Measurements from ENCODE around the gene SPATA18.
A peak's percentile ranks its signal among the peaks of the same experiment; 100 is the strongest.
"Not testable (repeated sequence)": the region's sequence is repeated elsewhere in the genome, so short reads cannot be mapped to it uniquely, and the experiment has no call there.

Gene SPATA18

GRCh38 chr4:52107745-52108144 lies 56.6 kb downstream of the SPATA18 start:
- DNase-seq = peak in 1 of 2 experiments; percentile 2

GRCh38 chr4:52110171-52110570 lies 59.1 kb downstream of the SPATA18 start:
- no peak for DNase-seq

- no peak for DNase-seq
These were observed 60.9 kb downstream of the SPATA18 start for GRCh38 chr4:52111995-52112394.

- no peak for DNase-seq
These were observed 61.3 kb downstream of the SPATA18 start for GRCh38 chr4:52112411-52112810.

- DNase-seq = no peak
These were observed 65.5 kb downstream of the SPATA18 start for GRCh38 chr4:52116641-52117040.

- no peak for DNase-seq
These were observed 75.1 kb downstream of the SPATA18 start for GRCh38 chr4:52126226-52126625.

- DNase-seq = no peak
These were observed 75.9 kb downstream of the SPATA18 start for GRCh38 chr4:52126966-52127365.

GRCh38 chr4:52135171-52135570 lies 84.1 kb downstream of the SPATA18 start:
- no peak for DNase-seq

- not testable (repeated sequence) for DNase-seq
These were observed 86.0 kb downstream of the SPATA18 start for GRCh38 chr4:52137152-52137551.

- DNase-seq = no peak
These were observed 91.7 kb downstream of the SPATA18 start for GRCh38 chr4:52142816-52143215.

- no peak for DNase-seq
These were observed 92.7 kb downstream of the SPATA18 start for GRCh38 chr4:52143815-52144214.

GRCh38 chr4:52144372-52144771 lies 93.3 kb downstream of the SPATA18 start:
- DNase-seq = no peak

Data from AML-193 (cell line).